ENCODE results near the gene TEAD1.

Gene TEAD1

DNA sequence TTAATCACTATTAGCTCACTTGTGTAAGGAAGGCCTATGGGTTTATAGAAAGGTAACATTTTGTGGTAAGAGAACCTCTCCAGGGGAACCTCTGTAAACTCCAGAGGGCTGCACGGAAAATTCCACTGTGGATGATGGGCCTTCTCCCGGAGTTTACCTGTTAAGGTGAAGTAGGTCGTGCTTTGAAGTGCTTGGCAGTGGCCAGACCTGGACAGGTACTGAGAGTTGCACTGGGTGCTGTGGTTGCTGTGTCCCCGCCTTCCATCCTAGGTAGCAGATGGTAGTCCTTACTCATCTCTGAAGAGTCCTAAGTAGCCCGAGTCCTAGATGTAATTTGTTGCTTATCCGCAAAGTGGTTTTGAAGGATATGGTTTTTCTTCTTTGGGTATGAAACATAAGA, 133.4 kb downstream of the TEAD1 start:
- Histone ChIP-seq H3K79me2 (ENCODE audit: low read length) (peaks cover 88% of the 10 kb centered on the region), H2AFZ (ENCODE audit: low read length) (no peak overlapping the region), H4K20me1 (ENCODE audit: insufficient read depth, low read length) (no peaks in the 10 kb centered on the region), H3K36me3 (replicated peaks; ENCODE audit: insufficient read depth, low read length) (no peaks in the 10 kb centered on the region), H3K9me3 (replicated peaks; ENCODE audit: insufficient read depth, low read length) (no peaks in the 10 kb centered on the region), H3K9ac (ENCODE audit: low read length) (peak overlapping the region; percentile 32), H3K4me3 (ENCODE audit: low read length) (peak overlapping the region; percentile 27; the same call in 1 of the 2 replicates), H3K27ac (ENCODE audit: low read length) (peak overlapping the region; percentile 76; the same call in 1 of the 2 replicates), H3K4me1 (ENCODE audit: low read length) (peaks cover 57% of the 10 kb centered on the region), H3K27me3 (replicated peaks; ENCODE audit: insufficient read depth, low read length) (no peaks in the 10 kb centered on the region), H3K4me2 (ENCODE audit: low read depth, low read length) (peak overlapping the region; percentile 77), H3K9me2 (replicated peaks; ENCODE audit: insufficient read depth, low read length) (no peaks in the 10 kb centered on the region), H3F3A (ENCODE audit: insufficient read depth, low read length) (peaks cover 37% of the 10 kb centered on the region)
- DNase-seq = peak; percentile 57
- TF ChIP-seq EZH2phosphoT487 (IDR thresholded peaks at IDR 0.05; ENCODE audit: low read length) = no peak
- no peak for TF ChIP-seq EZH2 (optimal IDR thresholded peaks at IDR 0.05; ENCODE audit: low read depth, low read length)
- TF ChIP-seq, protein P1, sequence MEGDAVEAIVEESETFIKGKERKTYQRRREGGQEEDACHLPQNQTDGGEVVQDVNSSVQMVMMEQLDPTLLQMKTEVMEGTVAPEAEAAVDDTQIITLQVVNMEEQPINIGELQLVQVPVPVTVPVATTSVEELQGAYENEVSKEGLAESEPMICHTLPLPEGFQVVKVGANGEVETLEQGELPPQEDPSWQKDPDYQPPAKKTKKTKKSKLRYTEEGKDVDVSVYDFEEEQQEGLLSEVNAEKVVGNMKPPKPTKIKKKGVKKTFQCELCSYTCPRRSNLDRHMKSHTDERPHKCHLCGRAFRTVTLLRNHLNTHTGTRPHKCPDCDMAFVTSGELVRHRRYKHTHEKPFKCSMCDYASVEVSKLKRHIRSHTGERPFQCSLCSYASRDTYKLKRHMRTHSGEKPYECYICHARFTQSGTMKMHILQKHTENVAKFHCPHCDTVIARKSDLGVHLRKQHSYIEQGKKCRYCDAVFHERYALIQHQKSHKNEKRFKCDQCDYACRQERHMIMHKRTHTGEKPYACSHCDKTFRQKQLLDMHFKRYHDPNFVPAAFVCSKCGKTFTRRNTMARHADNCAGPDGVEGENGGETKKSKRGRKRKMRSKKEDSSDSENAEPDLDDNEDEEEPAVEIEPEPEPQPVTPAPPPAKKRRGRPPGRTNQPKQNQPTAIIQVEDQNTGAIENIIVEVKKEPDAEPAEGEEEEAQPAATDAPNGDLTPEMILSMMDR (IDR thresholded peaks at IDR 0.05; ENCODE audit: low read length) = no peak

DNA sequence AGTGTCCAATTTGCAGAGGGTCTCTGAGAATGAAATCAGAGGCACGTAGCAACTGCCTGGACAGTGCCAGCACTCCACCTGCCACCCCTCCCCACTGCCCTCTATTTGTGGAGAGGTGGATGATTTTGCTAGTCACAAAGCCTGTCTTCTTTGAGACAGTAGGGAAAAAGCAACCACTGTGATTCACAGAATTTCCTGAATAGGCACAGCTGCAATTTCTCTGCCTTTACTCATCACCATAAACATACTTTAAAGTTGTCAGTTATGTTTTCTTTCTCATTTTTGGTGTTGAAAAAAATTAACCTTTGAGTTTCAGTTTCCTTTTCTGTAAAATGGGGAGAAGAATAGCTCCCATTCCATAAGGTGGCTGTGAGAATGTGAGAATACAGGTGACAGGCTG, 134.3 kb downstream of the TEAD1 start:
- Histone ChIP-seq H3K4me3 (ENCODE audit: low read length) (peak overlapping the region; percentile 33), H3K9ac (ENCODE audit: low read length) (peak overlapping the region; percentile 32), H3K9me3 (replicated peaks; ENCODE audit: insufficient read depth, low read length) (no peaks in the 10 kb centered on the region), H3K79me2 (ENCODE audit: low read length) (peaks cover 88% of the 10 kb centered on the region), H4K20me1 (ENCODE audit: insufficient read depth, low read length) (no peaks in the 10 kb centered on the region), H3K4me2 (ENCODE audit: low read depth, low read length) (peak overlapping the region; percentile 77), H3F3A (ENCODE audit: insufficient read depth, low read length) (peaks cover 37% of the 10 kb centered on the region), H3K4me1 (ENCODE audit: low read length) (peaks cover 61% of the 10 kb centered on the region), H3K27ac (ENCODE audit: low read length) (peak overlapping the region; percentile 76), H2AFZ (ENCODE audit: low read length) (no peak overlapping the region), H3K36me3 (replicated peaks; ENCODE audit: insufficient read depth, low read length) (no peaks in the 10 kb centered on the region), H3K9me2 (replicated peaks; ENCODE audit: insufficient read depth, low read length) (no peaks in the 10 kb centered on the region), H3K27me3 (replicated peaks; ENCODE audit: insufficient read depth, low read length) (no peaks in the 10 kb centered on the region)
- DNase-seq = peak; percentile 77
- TF ChIP-seq EZH2phosphoT487 (IDR thresholded peaks at IDR 0.05; ENCODE audit: low read length) = no peak
- TF ChIP-seq, protein P1 (IDR thresholded peaks at IDR 0.05; ENCODE audit: low read length) = peak; percentile 15

DNA sequence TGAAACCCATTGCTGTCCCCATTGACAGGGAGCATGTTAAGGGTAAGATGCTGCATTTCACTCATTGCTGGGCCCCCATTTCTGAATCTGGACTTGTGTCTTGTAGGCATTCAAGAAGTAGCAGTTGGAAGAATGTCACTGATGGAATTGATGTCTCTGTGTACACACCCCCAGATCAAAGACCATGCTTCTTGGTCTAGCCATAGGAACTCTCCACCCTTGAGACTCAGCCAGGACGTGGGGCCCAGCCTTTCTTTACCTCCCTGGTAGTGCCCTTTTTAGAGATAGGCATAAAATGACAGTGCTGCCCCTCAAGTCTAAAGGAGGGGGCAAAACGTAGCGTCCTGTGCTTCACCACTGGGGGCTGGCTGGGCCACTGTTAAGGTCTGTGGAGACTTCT, 135.1 kb downstream of the TEAD1 start:
- no peak for DNase-seq
- H3K79me2 ChIP-seq (ENCODE audit: low read length) = peaks cover 88% of the 10 kb centered on the region
- H3K9me2 ChIP-seq (replicated peaks; ENCODE audit: insufficient read depth, low read length) = no peaks in the 10 kb centered on the region
- peaks cover 43% of the 10 kb centered on the region for H3F3A ChIP-seq (ENCODE audit: insufficient read depth, low read length)
- H3K4me3 ChIP-seq (ENCODE audit: low read length) = no peak overlapping the region
- peaks cover 70% of the 10 kb centered on the region for H3K4me1 ChIP-seq (ENCODE audit: low read length)
- no peaks in the 10 kb centered on the region for H3K9me3 ChIP-seq (replicated peaks; ENCODE audit: insufficient read depth, low read length)
- no peaks in the 10 kb centered on the region for H3K27me3 ChIP-seq (replicated peaks; ENCODE audit: insufficient read depth, low read length)
- peak overlapping the region; percentile 76; the same call in 1 of the 2 replicates for H3K27ac ChIP-seq (ENCODE audit: low read length)
- H3K4me2 ChIP-seq (ENCODE audit: low read depth, low read length) = peak overlapping the region; percentile 77
- H3K9ac ChIP-seq (ENCODE audit: low read length) = no peak overlapping the region
- TF ChIP-seq, protein P1 (IDR thresholded peaks at IDR 0.05; ENCODE audit: low read length) = no peak
- TF ChIP-seq EZH2 (optimal IDR thresholded peaks at IDR 0.05; ENCODE audit: low read depth, low read length) = no peak
- TF ChIP-seq EZH2phosphoT487 (IDR thresholded peaks at IDR 0.05; ENCODE audit: low read length) = no peak
- no peak overlapping the region for H2AFZ ChIP-seq (ENCODE audit: low read length)
- no peaks in the 10 kb centered on the region for H3K36me3 ChIP-seq (replicated peaks; ENCODE audit: insufficient read depth, low read length)
- H4K20me1 ChIP-seq (ENCODE audit: insufficient read depth, low read length) = no peaks in the 10 kb centered on the region
